Measurements from ENCODE around the gene ELF4.

The ELF4 gene

DNA sequence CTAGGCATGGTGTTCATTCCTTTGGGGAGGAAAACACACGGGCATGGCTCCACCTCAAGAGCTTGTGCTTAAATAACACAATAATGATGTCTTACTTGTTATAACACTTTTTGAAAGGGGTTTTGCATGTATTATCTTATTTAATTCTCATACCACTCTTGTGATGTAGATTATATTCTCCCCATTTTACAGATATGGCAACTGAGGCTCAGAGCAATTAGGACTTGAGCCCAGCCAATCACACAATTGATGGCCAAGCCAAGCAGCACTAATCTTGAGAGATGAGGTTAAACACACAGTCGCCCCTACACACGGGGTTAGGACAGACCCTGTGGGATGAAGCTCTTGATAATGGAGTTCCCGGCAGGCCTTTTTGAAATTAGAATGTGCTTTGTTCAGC, 82.7 kb downstream of the ELF4 start:
- DNase-seq (ENCODE audit: low read depth): no peak
- no peak overlapping the region for H3K4me3 ChIP-seq (ENCODE audit: low read depth, low read length)
- TF ChIP-seq, protein P1, sequence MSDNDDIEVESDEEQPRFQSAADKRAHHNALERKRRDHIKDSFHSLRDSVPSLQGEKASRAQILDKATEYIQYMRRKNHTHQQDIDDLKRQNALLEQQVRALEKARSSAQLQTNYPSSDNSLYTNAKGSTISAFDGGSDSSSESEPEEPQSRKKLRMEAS (IDR thresholded peaks at IDR 0.05; ENCODE audit: low read depth, low read length): no peak
- TF ChIP-seq, protein P2, sequence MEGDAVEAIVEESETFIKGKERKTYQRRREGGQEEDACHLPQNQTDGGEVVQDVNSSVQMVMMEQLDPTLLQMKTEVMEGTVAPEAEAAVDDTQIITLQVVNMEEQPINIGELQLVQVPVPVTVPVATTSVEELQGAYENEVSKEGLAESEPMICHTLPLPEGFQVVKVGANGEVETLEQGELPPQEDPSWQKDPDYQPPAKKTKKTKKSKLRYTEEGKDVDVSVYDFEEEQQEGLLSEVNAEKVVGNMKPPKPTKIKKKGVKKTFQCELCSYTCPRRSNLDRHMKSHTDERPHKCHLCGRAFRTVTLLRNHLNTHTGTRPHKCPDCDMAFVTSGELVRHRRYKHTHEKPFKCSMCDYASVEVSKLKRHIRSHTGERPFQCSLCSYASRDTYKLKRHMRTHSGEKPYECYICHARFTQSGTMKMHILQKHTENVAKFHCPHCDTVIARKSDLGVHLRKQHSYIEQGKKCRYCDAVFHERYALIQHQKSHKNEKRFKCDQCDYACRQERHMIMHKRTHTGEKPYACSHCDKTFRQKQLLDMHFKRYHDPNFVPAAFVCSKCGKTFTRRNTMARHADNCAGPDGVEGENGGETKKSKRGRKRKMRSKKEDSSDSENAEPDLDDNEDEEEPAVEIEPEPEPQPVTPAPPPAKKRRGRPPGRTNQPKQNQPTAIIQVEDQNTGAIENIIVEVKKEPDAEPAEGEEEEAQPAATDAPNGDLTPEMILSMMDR (IDR thresholded peaks at IDR 0.05; ENCODE audit: low read depth, low read length): no peak
- TF ChIP-seq POLR2A (IDR thresholded peaks at IDR 0.05; ENCODE audit: extremely low read depth, insufficient read length) (no peak), MYC (IDR thresholded peaks at IDR 0.05; ENCODE audit: low read depth, low read length) (no peak)

GRCh38 chrX:130025256-130025655, 85.0 kb downstream of the ELF4 start:
- no peak for DNase-seq (ENCODE audit: low read depth)
- TF ChIP-seq MYC (IDR thresholded peaks at IDR 0.05; ENCODE audit: low read depth, low read length): no peak
- TF ChIP-seq, protein P2 (IDR thresholded peaks at IDR 0.05; ENCODE audit: low read depth, low read length): no peak
- no peak for TF ChIP-seq POLR2A (IDR thresholded peaks at IDR 0.05; ENCODE audit: extremely low read depth, insufficient read length)
- TF ChIP-seq, protein P1 (IDR thresholded peaks at IDR 0.05; ENCODE audit: low read depth, low read length): no peak
- no peak overlapping the region for H3K4me3 ChIP-seq (ENCODE audit: low read depth, low read length)

- DNase-seq (ENCODE audit: low read depth): peak; percentile 86
- no peak overlapping the region for H3K4me3 ChIP-seq (ENCODE audit: low read depth, low read length)
- TF ChIP-seq, protein P1 (IDR thresholded peaks at IDR 0.05; ENCODE audit: low read depth, low read length): peak; percentile 22; the same call in 1 of the 2 replicates
- TF ChIP-seq MYC (IDR thresholded peaks at IDR 0.05; ENCODE audit: low read depth, low read length): no peak
- TF ChIP-seq, protein P2 (IDR thresholded peaks at IDR 0.05; ENCODE audit: low read depth, low read length): no peak
Measured at GRCh38 chrX:130024127-130024526, 86.2 kb downstream of the ELF4 start.

DNA sequence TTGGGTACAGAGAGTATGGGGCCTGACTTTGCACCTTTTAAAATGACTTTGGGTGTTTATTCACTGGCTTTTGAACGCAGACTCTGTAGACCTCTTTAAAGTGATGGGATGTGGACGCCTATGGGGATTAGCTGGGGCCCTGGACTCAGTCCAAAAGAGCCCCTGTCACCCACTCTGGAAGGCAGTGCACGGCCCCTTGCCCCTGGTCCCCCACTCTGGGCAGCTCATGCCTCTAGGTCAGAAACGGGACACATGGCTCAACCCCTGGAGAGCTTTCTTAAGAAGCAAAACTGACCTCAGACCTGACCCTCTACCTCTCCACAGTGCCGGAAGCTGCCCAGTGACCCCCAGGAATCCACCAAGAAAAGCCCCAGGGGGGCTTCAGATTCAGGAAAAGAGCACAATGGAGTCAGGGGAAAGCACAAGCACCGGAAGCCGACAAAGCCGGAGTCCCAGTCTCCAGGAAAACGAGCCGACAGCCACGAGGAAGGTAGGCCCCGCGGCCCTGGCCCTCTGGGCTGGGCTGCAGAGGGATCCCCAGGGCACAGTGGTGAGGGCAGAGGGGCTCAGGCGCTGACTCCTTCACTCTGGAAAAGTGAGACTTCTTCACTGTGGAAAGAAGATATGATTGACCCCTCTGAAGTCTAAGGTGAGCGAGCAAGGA, 89.5 kb downstream of the ELF4 start:
- no peak for DNase-seq (ENCODE audit: low read depth)
- no peak overlapping the region for H3K4me3 ChIP-seq (ENCODE audit: low read depth, low read length)
- TF ChIP-seq, protein P1 (IDR thresholded peaks at IDR 0.05; ENCODE audit: low read depth, low read length): no peak

DNA sequence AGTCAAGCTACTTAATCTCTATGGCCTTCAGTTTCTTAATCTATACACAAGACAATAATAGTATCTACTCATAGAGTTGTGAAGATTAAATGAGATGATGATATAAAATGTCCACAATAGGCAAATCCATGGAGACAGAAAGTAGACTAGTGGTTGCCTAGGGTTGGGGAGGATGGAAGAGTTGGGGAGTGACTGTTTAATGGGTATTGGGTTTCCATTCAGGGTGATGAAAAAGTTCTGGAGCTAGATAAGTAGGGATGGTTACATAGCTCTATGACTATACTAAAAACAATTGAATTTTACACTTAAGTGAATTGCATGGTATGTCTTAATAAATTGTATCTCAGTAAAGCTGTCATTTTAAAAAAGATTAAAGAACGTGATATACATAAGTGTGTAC, 92.2 kb downstream of the ELF4 start:
- H3K4me3 ChIP-seq (ENCODE audit: low read depth, low read length): no peak overlapping the region
- TF ChIP-seq POLR2A (IDR thresholded peaks at IDR 0.05; ENCODE audit: extremely low read depth, insufficient read length) (no peak), MYC (IDR thresholded peaks at IDR 0.05; ENCODE audit: low read depth, low read length) (no peak)
- TF ChIP-seq, protein P1 (IDR thresholded peaks at IDR 0.05; ENCODE audit: low read depth, low read length): no peak
- TF ChIP-seq, protein P2 (IDR thresholded peaks at IDR 0.05; ENCODE audit: low read depth, low read length): no peak
- no peak for DNase-seq (ENCODE audit: low read depth)

GRCh38 chrX:130015181-130015580, 95.1 kb downstream of the ELF4 start:
- no peak for DNase-seq (ENCODE audit: low read depth)
- H3K4me3 ChIP-seq (ENCODE audit: low read depth, low read length): no peak overlapping the region
- TF ChIP-seq POLR2A (IDR thresholded peaks at IDR 0.05; ENCODE audit: extremely low read depth, insufficient read length) (no peak), MYC (IDR thresholded peaks at IDR 0.05; ENCODE audit: low read depth, low read length) (no peak)
- TF ChIP-seq, protein P2 (IDR thresholded peaks at IDR 0.05; ENCODE audit: low read depth, low read length): no peak
- TF ChIP-seq, protein P1 (IDR thresholded peaks at IDR 0.05; ENCODE audit: low read depth, low read length): no peak

Measured in NB4 (cell line).